Endothelial cell of umbilical vein (primary cell): Measurements from ENCODE around the gene SCNN1B. TPM values are rescaled to one million over a fixed set of nuclear protein-coding genes. Genes with fewer than 3 reads are reported as not detected.
A peak's percentile ranks its signal among the peaks of the same experiment; 100 is the strongest.

Source experiments
- BruUV-seq: library from RNA; stranded (reverse); fragments of 400-500 nt; replicated peaks from 2 replicates; lab custom pipeline; 2021; lab: Mats Ljungman, UMichigan
- CTCF ChIA-PET: fragments of 300-600, 350-600 bp; sonication (Branson Sonifier 250); formaldehyde crosslinking; loops from one replicate; lab custom pipeline; 2021; ENCODE audit warnings: antibody characterized with exemption, inconsistent platforms; lab: Charles Lee
- POLR2A ChIA-PET: fragments of 300-600, 350-600 bp; sonication (Branson Sonifier 250); formaldehyde crosslinking; loops from one replicate; lab custom pipeline; 2021; ENCODE audit warnings: antibody characterized with exemption, inconsistent platforms; lab: Charles Lee
- DNase-seq: peaks from one replicate; pipeline ENCODE4 v3.0.0-alpha.2; 2011; ENCODE audit warnings: low read depth, low spot score
- FAIRE-seq: peaks from 2 replicates; lab custom pipeline; 2011; peaks lifted over from hg19 to GRCh38; lab: Jason Lieb, UNC
- H2AFZ ChIP-seq: 2 replicates; pipeline ENCODE4 v1.6.0; 2012; ENCODE audit warnings: low read depth, low read length, control low read depth, inconsistent platforms
- H3K27ac ChIP-seq: 2 replicates; pipeline ENCODE4 v1.5.1; 2011; ENCODE audit warnings: low read depth, mild to moderate bottlenecking, control low read depth, low read length, moderate library complexity; ENCODE audit not compliant: insufficient read depth
- H3K27me3 ChIP-seq, 2 experiments: 2 replicates each; pipeline versions ENCODE4 v1.6.0 to v1.6.1; 2011; ENCODE audit warnings: low read length in 2 of 2, mixed read lengths in 1 of 2; ENCODE audit not compliant: control insufficient read depth in 2 of 2, insufficient read depth in 2 of 2
- H3K36me3 ChIP-seq, 2 experiments: 2 replicates in 1 of 2; 3 replicates in 1 of 2; pipeline ENCODE4 v1.5.1; 2011; ENCODE audit warnings: low read length in 2 of 2, mild to moderate bottlenecking in 1 of 2, moderate library complexity in 1 of 2; ENCODE audit not compliant: control insufficient read depth in 2 of 2, insufficient read depth in 2 of 2; ENCODE audit errors: extremely low read depth in 1 of 2
- H3K4me1 ChIP-seq: 3 replicates; pipeline ENCODE4 v1.5.1; 2011; ENCODE audit warnings: mild to moderate bottlenecking, low read length; ENCODE audit not compliant: control insufficient read depth, insufficient read depth; ENCODE audit errors: extremely low read depth
- H3K4me2 ChIP-seq: 2 replicates; pipeline ENCODE4 v1.6.1; 2011; ENCODE audit warnings: low read length, control low read depth, mixed read lengths; ENCODE audit not compliant: insufficient read depth
- H3K4me3 ChIP-seq, 3 experiments: fragments of 200-600 bp in 1 of 3; sonication (generic), shearing (Covaris generic) in 1 of 3; replicated peaks in 1 of 3; 2 replicates each; pipeline ENCODE4 v1.5.1; 2011 to 2016; ENCODE audit warnings: control low read depth in 3 of 3, low read length in 3 of 3, mild to moderate bottlenecking in 2 of 3, inconsistent platforms in 1 of 3, low read depth in 1 of 3, moderate library complexity in 1 of 3; ENCODE audit not compliant: insufficient read depth in 1 of 3
- H3K79me2 ChIP-seq: 2 replicates; pipeline ENCODE4 v1.6.0; 2012; ENCODE audit warnings: low read length, inconsistent platforms; ENCODE audit not compliant: control insufficient read depth, insufficient read depth
- H3K9ac ChIP-seq: replicated peaks from 2 replicates; pipeline ENCODE3; 2011; ENCODE audit warnings: low read length, control low read depth; ENCODE audit not compliant: insufficient read depth; ENCODE audit errors: extremely low read depth
- H3K9me1 ChIP-seq: replicated peaks from 3 replicates; pipeline ENCODE4 v1.6.0; 2011; ENCODE audit warnings: mild to moderate bottlenecking, low read length; ENCODE audit not compliant: control insufficient read depth, insufficient read depth; ENCODE audit errors: extremely low read depth
- H3K9me3 ChIP-seq: replicated peaks from 2 replicates; pipeline ENCODE4 v1.5.1; 2012; ENCODE audit warnings: low read length, inconsistent platforms; ENCODE audit not compliant: control insufficient read depth, insufficient read depth
- H4K20me1 ChIP-seq: replicated peaks from 2 replicates; pipeline ENCODE3; 2011; ENCODE audit warnings: mild to moderate bottlenecking, low read length; ENCODE audit not compliant: control insufficient read depth, insufficient read depth; ENCODE audit errors: extremely low read depth
- GATA2 ChIP-seq: IDR thresholded peaks from 2 replicates; pipeline ENCODE4 v1.7.0; 2011; ENCODE audit warnings: low read depth, mild to moderate bottlenecking, moderate library complexity, mixed read lengths, low read length; ENCODE audit not compliant: insufficient read length, insufficient read depth
- JUN ChIP-seq: IDR thresholded peaks from 2 replicates; pipeline ENCODE4 v1.6.1; 2011; ENCODE audit warnings: borderline replicate concordance, low read depth; ENCODE audit not compliant: insufficient read length, insufficient read depth
- POLR2A ChIP-seq: IDR thresholded peaks from 2 replicates; pipeline ENCODE4 v1.6.1; 2012; ENCODE audit warnings: low read depth, mild to moderate bottlenecking, control low read depth, low read length
- POLR2AphosphoS5 ChIP-seq: IDR thresholded peaks from 2 replicates; pipeline ENCODE4 v1.6.1; 2012; ENCODE audit warnings: low read depth, mild to moderate bottlenecking, control low read depth, low read length, moderate library complexity; ENCODE audit not compliant: insufficient read depth
- dilution Hi-C: fragments of 300-500 bp; cut with MboI; formaldehyde crosslinking; loops from one replicate; pipeline ENCODE4 v1.15.0; 2019; ENCODE audit warnings: low sequenced_read_pairs; ENCODE audit not compliant: extremely low pct_ligation_motif_present
- intact Hi-C: fragments of 100-400 bp; cut with micrococcal nuclease; formaldehyde crosslinking; loops from one replicate; pipeline ENCODE4 v1.10.0; 2022
- polyA plus RNA-seq, 4 experiments: library from polyadenylated mRNA; depleted of rRNA in 3 of 4; stranded (reverse) in 3 of 4; unstranded in 1 of 4; fragments of >200 nt; gene quantifications; 2 replicates each; pipeline versions ENCODE4 v1.2.1 to v1.2.3, GENCODE V29; 2011 to 2012; ENCODE audit warnings: missing spikeins in 1 of 4
- total RNA-seq: library from RNA; stranded (reverse); gene quantifications from 2 replicates; pipeline ENCODE4 v1.2.3, GENCODE V29; 2021
- TF ChIP-seq, protein P1 (sequence below): IDR thresholded peaks from 2 replicates; pipeline ENCODE4 v1.6.1; 2011; ENCODE audit not compliant: insufficient read depth, insufficient read length
- TF ChIP-seq, protein P2 (sequence below), 2 donors: IDR thresholded peaks; 1 replicate in 1 of 2; 2 replicates in 1 of 2; pipeline ENCODE4 v1.5.1; 2011; ENCODE audit warnings: low read length in 2 of 2, mild to moderate bottlenecking in 2 of 2, moderate library complexity in 2 of 2, control low read depth in 1 of 2, inconsistent platforms in 1 of 2, low read depth in 1 of 2; ENCODE audit not compliant: insufficient read depth in 1 of 2; ENCODE audit errors: extremely low read depth in 1 of 2

SCNN1B gene
- total and polyA plus RNA-seq, 2 donors (not counting 3 experiments of a cell fraction or from before 2014, with no cell fraction given) = not detected

DNA sequence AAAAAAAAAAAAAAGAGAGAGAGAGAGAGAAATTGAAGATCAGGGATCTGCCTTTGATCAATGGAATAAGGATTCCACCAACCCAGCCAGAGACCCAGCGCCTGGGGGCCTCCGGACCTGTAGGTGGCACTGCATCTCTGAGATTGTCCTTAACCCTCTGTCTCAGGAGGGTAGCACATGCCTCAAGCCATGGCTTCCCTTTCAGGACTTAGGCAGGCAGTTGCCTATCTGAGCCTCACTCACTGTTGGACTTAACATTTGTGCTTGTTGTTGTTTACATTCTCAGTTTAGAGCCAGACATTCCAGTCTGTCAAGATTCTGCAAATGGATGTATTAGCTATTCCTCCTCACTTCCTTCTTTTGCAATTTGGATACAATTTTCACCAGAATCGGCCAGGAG lies 5.1 kb upstream of the SCNN1B start:
- Histone ChIP-seq H3K27me3 (peaks cover 7 to 9% of the 10 kb centered on the region in 2 experiments), H3K9me3 (no peaks in the 10 kb centered on the region), H3K27ac (no peak overlapping the region), H3K4me1 (no peaks in the 10 kb centered on the region), H3K9ac (no peak overlapping the region), H3K4me3 (no peak overlapping the region), H3K79me2 (no peaks in the 10 kb centered on the region), H3K9me1 (no peaks in the 10 kb centered on the region), H2AFZ (no peak overlapping the region), H3K4me2 (no peak overlapping the region), H4K20me1 (no peaks in the 10 kb centered on the region), H3K36me3 (no peaks in the 10 kb centered on the region)
- TF ChIP-seq, protein P1, sequence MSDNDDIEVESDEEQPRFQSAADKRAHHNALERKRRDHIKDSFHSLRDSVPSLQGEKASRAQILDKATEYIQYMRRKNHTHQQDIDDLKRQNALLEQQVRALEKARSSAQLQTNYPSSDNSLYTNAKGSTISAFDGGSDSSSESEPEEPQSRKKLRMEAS = no peak
- TF ChIP-seq POLR2AphosphoS5 = no peak
- TF ChIP-seq POLR2A = no peak
- TF ChIP-seq JUN = no peak
- TF ChIP-seq GATA2 = no peak
- TF ChIP-seq, protein P2, sequence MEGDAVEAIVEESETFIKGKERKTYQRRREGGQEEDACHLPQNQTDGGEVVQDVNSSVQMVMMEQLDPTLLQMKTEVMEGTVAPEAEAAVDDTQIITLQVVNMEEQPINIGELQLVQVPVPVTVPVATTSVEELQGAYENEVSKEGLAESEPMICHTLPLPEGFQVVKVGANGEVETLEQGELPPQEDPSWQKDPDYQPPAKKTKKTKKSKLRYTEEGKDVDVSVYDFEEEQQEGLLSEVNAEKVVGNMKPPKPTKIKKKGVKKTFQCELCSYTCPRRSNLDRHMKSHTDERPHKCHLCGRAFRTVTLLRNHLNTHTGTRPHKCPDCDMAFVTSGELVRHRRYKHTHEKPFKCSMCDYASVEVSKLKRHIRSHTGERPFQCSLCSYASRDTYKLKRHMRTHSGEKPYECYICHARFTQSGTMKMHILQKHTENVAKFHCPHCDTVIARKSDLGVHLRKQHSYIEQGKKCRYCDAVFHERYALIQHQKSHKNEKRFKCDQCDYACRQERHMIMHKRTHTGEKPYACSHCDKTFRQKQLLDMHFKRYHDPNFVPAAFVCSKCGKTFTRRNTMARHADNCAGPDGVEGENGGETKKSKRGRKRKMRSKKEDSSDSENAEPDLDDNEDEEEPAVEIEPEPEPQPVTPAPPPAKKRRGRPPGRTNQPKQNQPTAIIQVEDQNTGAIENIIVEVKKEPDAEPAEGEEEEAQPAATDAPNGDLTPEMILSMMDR (IDR thresholded peaks at IDR 0.05; ENCODE audit: extremely low read depth in 1 of 2, insufficient read depth in 1 of 2, low read depth in 1 of 2, low read length in 2 of 2) = peak in 1 of 2 donors; percentile 32
- dilution Hi-C loops = no loop called here
- DNase-seq = no peak
- POLR2A ChIA-PET = no interaction called here
- BruUV-seq = no TSS peak
- FAIRE-seq = no peak
- CTCF ChIA-PET = interaction anchor here (3.3 kb wide), 1 partner anchor 138 kb away, joined by 21 read pairs; no protein-coding TSS in a partner anchor
- intact Hi-C loops = loop anchor here (2.0 kb wide), 1 partner anchor 138 kb away; no protein-coding TSS in a partner anchor
